IPS-NIHi7 (cell line): ENCODE results near the gene SPPL3.
A peak's percentile ranks its signal among the peaks of the same experiment; 100 is the strongest.
"Not testable (repeated sequence)": the region's sequence is repeated elsewhere in the genome, so short reads cannot be mapped to it uniquely, and the experiment has no call there.

Experiments used
- DNase-seq: peaks from one replicate; pipeline ENCODE4 v3.0.0; 2012; ENCODE audit warnings: mixed read lengths; ENCODE audit errors: extremely low spot score

Gene SPPL3

GRCh38 chr12:120844768-120845449, 59.2 kb downstream of the SPPL3 start:
- no peak for DNase-seq

DNA sequence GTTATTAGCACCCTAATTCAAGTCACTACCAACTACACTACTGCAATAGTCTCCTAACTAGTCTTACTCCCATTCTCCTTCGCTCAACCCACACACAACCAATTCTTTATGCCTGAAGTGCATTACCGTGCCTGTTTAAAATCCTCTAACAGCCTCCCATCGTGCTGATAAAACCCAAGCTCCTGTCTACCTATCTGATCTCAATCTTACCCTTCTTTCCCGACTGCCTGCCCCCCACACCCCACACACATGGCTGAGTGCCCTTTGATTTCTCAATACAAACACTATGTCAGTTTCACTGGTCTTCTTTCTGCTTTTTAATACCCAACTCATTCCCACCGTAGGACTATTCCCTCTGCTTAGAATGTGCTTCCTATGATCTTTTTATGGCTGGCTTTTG, 59.9 kb downstream of the SPPL3 start:
- no peak for DNase-seq

DNA sequence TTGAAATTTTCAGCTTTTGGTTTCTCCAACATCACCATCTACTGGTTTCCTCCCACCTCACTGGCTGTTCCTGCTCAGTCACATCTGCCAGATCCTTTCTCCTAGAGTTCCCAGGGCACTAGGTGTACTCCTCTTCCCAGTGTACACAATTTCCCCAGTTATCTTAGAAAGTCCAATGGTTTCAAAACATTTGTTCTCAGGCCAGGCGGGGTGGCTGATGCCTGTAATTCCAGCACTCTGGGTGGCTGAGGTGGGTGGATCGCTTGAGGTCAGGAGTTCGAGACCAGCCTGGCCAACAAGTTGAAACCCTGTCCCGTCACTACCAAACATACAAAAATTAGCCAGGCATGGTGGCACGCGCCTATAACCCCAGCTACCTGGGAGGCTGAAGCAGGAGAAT, 60.7 kb downstream of the SPPL3 start:
- DNase-seq: no peak

- DNase-seq: no peak
Observed at GRCh38 chr12:120842595-120842994, 61.6 kb downstream of the SPPL3 start.

- DNase-seq: no peak
Observed at GRCh38 chr12:120841525-120841924, 62.6 kb downstream of the SPPL3 start.

- DNase-seq: no peak
Observed at GRCh38 chr12:120839503-120839902, 64.7 kb downstream of the SPPL3 start.

DNA sequence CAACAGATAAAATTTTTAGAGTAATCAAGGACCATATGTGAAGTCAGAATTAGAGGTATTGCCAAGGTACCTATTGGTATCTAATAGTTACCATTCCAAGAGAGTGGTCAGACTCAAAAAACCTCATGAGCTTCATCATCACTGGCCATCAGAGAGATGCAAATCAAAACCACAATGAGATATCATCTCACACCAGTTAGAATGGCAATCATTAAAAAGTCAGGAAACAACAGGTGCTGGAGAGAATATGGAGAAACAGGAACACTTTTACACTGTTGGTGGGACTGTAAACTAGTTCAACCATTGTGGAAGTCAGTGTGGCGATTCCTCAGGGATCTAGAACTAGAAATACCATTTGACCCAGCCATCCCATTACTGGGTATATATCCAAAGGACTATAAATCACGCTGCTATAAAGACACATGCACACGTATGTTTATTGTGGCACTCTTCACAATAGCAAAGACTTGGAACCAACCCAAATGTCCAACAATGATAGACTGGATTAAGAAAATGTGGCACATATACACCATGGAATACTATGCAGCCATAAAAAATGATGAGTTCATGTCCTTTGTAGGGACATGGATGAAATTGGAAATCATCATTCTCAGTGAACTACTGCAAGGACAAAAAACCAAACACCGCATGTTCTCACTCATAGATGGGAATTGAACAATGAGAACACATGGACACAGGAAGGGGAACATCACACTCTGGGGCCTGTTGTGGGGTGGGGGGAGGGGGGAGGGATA, 65.4 kb downstream of the SPPL3 start:
- DNase-seq: not testable (repeated sequence)

DNA sequence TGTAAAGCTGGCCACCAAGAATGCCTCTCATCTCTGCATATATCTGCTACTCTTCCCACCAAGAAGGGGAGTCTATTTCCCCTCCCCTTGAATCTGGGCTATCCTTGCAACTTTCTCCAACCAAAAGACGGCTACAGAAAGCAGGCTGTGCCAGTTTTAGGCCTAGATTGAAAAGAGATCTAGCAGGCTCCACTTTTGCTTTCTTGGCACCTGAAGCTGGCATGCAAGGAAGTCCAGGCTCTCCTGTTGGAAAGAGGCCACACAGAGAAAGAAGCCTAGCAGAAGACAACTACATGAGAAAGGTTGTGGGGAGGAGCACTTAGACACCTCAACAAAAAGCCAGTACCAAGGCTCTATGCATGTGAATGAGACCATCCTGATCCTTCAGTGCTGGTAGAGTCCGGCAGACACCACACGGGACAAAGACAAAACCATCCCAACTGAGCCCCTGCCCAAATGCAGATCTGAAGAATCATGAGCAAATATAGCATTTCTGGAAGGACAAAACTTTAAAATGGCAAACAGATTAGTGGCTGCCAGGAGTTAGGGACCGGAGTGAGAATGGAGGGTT, 68.0 kb downstream of the SPPL3 start:
- DNase-seq: no peak

GRCh38 chr12:120835657-120836056, 68.5 kb downstream of the SPPL3 start:
- DNase-seq: no peak

DNA sequence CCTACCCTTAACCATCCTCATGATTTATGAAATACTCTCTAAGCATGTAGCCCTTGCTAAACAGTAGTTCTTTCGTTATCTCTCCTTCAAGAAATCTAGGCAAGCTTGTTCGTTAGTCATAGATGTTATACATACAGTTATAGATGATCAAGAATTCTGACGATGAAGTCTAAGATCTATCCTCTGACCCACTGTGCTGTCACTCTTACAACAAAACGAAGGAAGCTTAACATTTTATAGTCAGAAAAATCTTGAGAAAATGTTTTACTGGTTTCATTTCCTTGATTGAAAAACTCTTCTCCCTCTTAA, 68.9 kb downstream of the SPPL3 start:
- no peak for DNase-seq

GRCh38 chr12:120834489-120835303, 69.5 kb downstream of the SPPL3 start:
- no peak for DNase-seq

- no peak for DNase-seq
Observed at GRCh38 chr12:120833849-120834248, 70.3 kb downstream of the SPPL3 start.

- no peak for DNase-seq
Observed at GRCh38 chr12:120832737-120833136, 71.4 kb downstream of the SPPL3 start.

- DNase-seq: no peak
Observed at GRCh38 chr12:120831648-120832267, 72.4 kb downstream of the SPPL3 start.

- no peak for DNase-seq
Observed at GRCh38 chr12:120830966-120831365, 73.2 kb downstream of the SPPL3 start.

GRCh38 chr12:120830052-120830940, 73.9 kb downstream of the SPPL3 start:
- DNase-seq: no peak

- DNase-seq: no peak
Observed at GRCh38 chr12:120826335-120826734, 77.8 kb downstream of the SPPL3 start.

- no peak for DNase-seq
Observed at GRCh38 chr12:120825337-120825736, 78.8 kb downstream of the SPPL3 start.

DNA sequence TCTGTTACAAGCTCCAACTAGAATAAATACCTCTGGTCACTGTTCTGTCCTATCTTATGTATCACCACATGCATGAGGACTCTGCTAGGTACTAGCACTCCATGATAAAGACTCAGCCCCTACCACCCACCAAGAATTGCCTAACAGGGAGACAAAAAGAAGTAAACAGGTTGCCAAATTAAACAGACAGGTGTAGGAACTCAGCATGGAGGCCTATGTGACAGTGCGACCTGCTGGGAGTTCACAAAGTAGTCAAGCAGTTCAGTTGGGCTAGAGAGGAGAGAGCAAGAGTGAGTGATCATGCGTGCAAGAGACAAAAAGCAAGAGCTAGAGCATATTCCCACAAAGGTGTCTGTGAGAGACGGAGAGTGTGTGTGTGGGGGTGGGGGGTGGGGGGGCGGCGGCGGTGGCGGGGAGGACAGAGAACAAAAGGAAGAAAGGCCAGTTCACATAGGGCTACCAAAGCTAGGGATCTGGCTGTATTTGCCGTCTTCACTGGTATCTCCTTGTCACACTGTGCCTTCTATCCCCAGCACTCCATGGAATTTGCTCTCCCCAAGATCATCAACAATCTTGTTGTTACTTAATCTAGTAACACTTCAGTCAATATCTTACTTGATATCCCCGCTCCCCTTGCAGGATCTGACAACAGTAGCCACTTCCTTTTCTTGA, 81.2 kb downstream of the SPPL3 start:
- DNase-seq: peak; percentile 46

- no peak for DNase-seq
Observed at GRCh38 chr12:120821878-120822277, 82.3 kb downstream of the SPPL3 start.
